GM10248 (cell line): ENCODE measurements around the gene GAB4.

Experiments
- CTCF ChIA-PET: fragments of 300-600 bp; sonication (Branson Sonifier 250); formaldehyde crosslinking; extraction: SDS; loops from one replicate; lab custom pipeline; 2021; ENCODE audit warnings: antibody characterized with exemption; lab: Yijun Ruan, JAX
- POLR2A ChIA-PET: fragments of 350-650 bp; sonication (Branson Sonifier 250); formaldehyde crosslinking; extraction: SDS; loops from one replicate; lab custom pipeline; 2020; ENCODE audit warnings: antibody characterized with exemption; lab: Yijun Ruan, JAX
- DNase-seq: peaks from one replicate; pipeline ENCODE4 v3.0.0; 2012; ENCODE audit errors: extremely low spot score
- CTCF ChIP-seq: IDR thresholded peaks from 2 replicates; pipeline ENCODE4 v1.5.1; 2012; ENCODE audit warnings: mild to moderate bottlenecking, low read depth; ENCODE audit errors: extremely low read depth, missing control alignments, control extremely low read depth

Gene GAB4

GRCh38 chr22:17012267-17012666 is 4.2 kb upstream of the GAB4 start:
- TF ChIP-seq CTCF, result no peak
- ChIA-PET CTCF (no interaction called here), POLR2A (no interaction called here)
- no peak for DNase-seq

GRCh38 chr22:17009640-17010291 is 1.7 kb upstream of the GAB4 start:
- TF ChIP-seq CTCF, result peak; percentile 4
- CTCF ChIA-PET, result no interaction called here
- DNase-seq, result no peak
- POLR2A ChIA-PET, result no interaction called here

- ChIA-PET POLR2A (no interaction called here), CTCF (no interaction called here)
- TF ChIP-seq CTCF, result no peak
Measured at GRCh38 chr22:17007257-17007656, 765 bp downstream of the GAB4 start.

GRCh38 chr22:16989915-16990314 is 18.1 kb downstream of the GAB4 start:
- no peak for TF ChIP-seq CTCF
- CTCF ChIA-PET, result no interaction called here

More at GRCh38 chr22:17007257-17007656, 765 bp downstream of the GAB4 start:
- peak; percentile 10 for DNase-seq

GRCh38 chr22:16988257-16988656 is 19.8 kb downstream of the GAB4 start:
- no peak for TF ChIP-seq CTCF
- POLR2A ChIA-PET, result no interaction called here
- DNase-seq, result no peak
- CTCF ChIA-PET, result interaction anchor here (1.7 kb wide), 1 partner anchor 70 kb away, joined by 4 read pairs; no protein-coding TSS in a partner anchor

More at GRCh38 chr22:16989915-16990314, 18.1 kb downstream of the GAB4 start:
- POLR2A ChIA-PET, result no interaction called here
- DNase-seq, result no peak

GRCh38 chr22:16987822-16988221 is 20.2 kb downstream of the GAB4 start:
- ChIA-PET CTCF (interaction anchor here (1.7 kb wide), 1 partner anchor 71 kb away, joined by 4 read pairs; no protein-coding TSS in a partner anchor), POLR2A (no interaction called here)
- no peak for DNase-seq
- TF ChIP-seq CTCF, result no peak
